ENCODE results near the gene OPHN1.
"Not testable (repeated sequence)": the region's sequence is repeated elsewhere in the genome, so short reads cannot be mapped to it uniquely, and the experiment has no call there.

The OPHN1 gene

DNA sequence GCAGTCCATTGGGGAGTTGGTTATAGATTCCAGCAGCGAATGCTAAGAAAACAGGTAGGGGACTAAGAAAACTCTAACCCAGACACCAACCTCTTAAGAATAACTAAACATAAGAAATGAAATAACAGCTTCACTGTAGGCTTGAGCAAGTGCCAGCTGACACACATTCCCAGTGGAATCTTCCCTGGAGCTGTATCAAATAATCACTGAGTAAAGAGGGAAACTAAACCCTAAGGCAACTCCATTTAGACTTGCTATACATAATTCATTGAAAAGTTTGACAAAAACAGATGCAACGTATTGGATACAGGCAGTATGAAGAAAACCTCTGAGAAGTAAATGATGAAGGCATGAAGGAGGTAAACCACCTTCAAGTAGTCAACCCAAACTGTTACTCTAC is 293.5 kb downstream of the OPHN1 start:
- DNase-seq = no peak

DNA sequence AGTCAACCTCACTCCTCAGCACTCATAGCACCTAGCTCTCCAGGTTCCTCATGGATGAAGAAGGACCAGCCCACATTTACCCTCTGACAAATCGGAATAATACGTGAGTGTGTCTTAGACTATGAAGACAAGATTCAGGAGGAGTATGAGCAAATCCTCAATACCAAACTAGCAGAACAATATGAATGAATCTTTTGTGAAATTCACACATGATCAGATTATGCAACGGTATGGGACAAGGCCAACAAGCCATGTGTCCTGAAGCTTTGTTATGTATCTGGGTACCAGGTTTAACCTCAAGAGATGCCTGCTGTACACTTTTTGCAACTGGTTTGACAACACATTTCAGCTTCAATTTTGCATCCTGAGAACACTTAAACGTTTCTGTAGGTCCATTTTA is 300.1 kb downstream of the OPHN1 start:
- DNase-seq = no peak

DNA sequence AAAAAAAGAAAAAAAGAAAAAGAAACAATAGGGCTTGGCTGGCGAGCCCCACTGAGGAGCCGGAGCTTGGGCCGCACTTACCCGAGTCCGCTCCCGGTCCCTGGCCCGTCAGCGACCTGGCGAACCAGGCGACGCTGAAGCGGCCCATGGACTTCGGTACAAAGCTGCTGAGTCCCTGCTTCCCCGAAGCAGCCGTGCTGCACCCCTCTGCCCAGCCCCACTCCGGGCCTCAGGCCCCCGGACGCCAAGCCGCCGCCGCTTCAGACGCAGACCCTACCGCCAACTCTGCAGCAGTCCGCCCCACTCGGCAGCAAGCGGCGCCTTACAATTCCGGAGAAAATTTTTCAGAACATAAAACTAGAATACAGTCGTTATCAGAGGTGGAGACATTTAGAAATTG is 300.5 kb downstream of the OPHN1 start:
- DNase-seq = no peak

DNA sequence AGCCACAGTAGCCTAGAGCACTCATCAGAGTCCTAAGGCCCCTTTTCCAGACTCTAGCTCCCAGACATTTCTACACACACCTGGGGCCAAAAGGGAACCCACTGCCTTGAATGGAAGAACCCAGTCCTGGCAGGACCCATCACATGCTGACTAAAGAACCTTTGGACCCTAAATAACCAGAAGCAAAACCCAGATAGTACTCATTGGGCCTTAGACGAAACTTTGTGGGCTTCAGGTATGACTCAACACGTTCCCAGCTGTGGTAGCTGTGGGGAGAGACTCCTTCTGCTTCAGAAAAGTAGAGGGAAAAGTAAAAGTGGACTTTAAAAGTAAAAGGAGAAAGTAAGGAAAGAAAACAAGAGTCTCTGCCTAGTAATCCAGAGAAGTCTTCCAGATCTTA is 311.5 kb downstream of the OPHN1 start:
- no peak for DNase-seq

DNA sequence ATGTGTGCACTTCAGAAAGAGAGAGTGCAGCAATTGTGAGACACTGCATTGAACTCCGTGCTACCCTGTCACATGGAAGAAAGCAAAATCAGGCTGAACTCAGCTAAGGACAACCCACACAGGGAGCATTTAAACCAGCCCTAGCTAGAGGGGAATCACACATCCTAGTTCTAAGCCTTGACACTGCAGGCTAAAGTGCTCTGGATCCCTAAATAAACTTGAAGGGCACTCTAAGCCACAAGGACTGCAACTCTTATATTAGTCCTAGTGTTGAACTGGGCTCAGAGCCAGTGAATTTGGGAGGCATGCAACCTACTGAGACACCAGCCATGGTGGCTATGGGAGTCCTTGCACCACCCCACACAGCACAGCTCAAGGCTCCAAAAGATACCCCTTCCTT is 311.9 kb downstream of the OPHN1 start:
- DNase-seq = no peak

DNA sequence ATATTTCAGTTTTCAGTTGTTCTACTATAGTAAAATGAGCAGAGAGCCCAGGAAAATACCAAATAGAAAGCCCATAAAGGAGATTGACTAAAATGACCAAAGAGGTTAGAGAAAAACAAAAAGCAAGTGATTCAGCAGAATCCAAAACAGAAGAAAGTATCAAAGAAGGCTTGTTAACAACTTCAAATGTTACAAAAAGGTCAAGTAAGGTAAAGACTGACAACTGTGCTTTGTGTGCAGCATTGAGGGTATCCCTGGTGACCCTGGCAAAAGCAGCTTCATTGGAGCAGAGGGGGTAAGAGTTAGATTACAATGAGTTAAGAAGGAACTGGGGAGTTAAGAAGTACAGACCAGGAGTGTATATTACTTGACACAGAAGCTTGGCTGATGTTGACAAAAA is 317.9 kb downstream of the OPHN1 start:
- DNase-seq = no peak

DNA sequence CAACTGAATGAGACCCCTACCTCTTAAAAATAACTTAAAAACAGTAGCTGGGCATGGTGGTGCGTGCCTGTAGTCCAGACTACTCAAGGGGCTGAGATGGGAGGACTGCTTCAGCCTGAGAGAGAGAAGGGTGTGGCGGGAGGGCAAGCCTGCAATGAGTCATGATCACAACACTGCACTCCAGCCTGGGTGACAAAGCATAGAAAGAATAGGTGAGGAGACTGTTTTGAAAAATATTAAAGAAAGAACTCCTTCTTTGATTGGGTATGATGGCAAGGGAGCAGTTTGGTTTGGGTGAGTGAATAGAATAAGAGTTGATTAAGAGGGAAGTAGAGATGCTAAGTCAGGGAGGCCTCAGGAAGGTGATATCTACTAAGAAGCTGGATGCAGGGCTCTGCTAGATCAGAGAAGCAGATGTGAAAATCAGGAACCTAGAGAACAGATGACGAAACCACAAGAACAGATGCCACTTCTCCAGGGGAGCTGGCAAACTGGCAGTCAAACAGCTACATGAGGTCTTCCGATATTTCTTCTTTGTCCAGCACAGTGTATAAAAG is 318.6 kb downstream of the OPHN1 start:
- DNase-seq = no peak

DNA sequence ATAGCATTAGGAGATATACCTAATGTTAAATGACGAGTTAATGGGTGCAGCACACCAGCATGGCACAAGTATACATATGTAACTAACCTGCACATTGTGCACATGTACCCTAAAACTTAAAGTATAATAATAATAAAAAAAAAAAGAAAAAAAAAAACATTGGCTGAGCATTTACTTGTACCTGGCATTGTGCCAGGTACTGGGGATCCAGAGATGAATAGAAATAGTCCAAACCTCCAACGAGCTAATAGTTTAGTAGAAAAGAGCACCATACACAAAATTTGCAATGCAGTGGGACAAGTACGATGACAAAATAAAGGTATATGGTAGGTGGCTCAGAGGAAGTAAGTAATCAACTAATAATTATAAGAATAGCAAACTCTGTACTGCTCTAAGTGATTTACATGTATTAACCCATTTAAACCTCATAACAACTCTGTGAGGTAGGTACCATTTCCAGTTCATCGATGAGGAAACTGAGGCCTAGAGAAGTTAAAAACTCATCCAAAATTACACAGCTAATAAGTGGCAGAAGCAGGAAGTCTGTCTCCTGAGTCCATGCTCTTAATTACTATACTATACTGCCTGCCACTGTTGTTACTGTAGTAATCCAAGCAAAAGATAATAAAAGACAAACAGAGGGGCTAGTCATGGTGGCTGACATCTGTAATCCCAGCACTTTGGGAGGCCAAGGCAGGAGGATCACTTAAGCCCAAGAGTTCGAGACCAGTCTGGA is 319.3 kb downstream of the OPHN1 start:
- DNase-seq = no peak

DNA sequence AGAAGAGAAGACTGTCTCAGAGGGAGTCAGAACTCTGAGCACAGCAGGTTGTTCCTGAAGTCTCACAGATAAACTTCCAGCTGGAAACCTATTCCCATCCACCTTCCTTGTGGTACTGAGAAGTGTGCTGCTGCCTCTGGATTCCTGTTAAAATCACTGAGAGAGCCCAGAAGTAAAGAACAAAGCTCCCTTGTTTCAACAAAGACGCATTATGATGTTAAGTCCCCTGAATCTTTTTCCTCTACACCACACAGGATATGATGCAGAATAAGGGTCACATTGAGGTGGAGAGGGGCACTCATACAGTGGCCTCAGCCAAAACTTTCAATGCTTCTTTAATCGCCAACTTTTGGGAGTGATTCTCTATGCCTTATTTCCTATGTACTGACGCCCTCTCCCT is 321.0 kb downstream of the OPHN1 start:
- DNase-seq = no peak

DNA sequence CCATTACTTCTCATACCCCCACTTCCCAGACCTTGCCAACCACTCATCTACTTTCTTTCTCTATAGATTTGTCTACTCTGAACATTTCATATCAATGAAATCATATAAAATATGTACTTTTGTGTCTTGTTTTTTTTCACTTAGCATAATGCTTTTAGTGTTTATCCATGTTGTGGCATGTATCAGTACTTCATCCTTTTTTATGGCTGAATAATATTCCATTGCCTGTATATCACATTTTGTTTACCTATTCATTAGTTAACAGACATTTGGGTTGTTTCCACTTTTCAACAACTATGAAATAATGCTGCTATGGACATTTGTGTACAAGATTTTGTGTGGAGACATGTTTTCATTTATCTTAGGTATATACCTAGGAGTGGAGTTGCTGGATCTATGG is 324.1 kb downstream of the OPHN1 start:
- no peak for DNase-seq

DNA sequence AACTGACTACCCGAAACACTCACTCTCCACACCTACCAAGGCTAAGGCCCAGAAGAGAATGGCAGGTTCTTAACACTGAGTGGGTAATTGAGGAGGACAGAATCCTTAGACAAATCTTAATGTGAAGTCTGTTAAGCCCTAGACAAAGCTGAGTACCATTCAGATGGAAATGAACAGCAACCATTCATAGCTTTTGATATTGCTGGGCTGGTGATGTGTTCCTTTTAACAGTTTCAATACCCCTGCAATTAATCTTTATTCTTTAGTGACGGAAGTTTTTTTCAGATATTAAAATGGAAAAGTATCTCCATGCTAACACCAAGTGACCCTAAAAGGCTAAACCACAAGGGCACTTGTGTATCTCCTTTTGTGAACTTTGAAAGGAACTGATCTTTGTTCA is 334.9 kb downstream of the OPHN1 start:
- no peak for DNase-seq

DNA sequence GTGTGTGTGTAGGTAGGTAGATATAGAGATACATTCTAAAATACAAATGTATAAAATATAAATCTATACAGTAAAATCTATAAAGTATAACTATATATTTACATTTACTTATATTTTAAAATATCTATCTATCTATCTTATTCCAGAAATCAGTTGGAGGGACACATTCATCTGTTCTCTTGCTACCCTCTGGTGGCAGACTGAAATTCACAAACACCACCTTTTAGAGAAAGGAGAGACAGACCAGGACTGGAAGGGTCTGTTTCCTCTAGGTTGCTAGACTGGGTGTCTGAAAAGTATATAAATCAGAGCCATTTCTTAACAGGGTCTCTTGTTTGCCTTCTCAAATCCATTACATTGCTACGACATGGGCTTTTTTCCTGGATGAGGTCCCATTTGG is 343.0 kb downstream of the OPHN1 start:
- no peak for DNase-seq

DNA sequence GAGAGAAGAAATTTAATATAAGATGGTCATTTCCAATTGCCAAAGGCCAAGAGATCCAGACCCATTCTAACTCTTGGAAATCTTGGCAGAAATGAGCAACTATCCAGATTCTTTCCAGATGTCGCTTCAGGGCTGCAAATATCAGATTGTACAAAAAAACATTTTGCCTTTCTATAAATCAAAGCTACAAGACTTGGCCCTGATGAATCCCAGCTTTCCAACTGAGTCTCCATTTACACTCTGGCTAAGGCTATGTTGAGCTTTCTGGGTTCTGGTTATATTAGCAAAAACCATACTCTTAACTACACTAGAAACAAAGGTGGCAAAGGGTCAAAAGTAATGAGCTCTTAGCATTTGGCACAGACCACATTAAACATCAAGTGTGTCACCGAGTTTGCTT is 345.8 kb downstream of the OPHN1 start:
- no peak for DNase-seq

DNA sequence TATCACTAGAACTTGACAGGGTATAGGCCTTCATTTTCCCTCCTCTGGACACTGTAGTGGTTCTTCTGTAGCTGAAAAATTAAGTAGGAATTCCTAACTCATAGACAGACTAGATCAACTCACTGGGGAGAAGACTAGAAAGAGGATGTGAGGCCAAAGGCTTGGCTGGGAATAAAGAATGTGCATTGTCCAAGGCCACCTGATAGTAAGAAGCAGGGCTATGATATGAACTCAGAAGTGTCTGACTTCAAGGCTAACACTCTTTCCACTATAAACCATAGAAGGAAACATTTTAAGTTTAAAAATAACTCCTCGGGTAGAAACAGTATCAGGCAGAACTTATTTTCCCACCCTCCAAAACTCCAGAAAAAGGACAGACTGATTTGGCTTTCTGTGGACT is 346.6 kb downstream of the OPHN1 start:
- DNase-seq = no peak

DNA sequence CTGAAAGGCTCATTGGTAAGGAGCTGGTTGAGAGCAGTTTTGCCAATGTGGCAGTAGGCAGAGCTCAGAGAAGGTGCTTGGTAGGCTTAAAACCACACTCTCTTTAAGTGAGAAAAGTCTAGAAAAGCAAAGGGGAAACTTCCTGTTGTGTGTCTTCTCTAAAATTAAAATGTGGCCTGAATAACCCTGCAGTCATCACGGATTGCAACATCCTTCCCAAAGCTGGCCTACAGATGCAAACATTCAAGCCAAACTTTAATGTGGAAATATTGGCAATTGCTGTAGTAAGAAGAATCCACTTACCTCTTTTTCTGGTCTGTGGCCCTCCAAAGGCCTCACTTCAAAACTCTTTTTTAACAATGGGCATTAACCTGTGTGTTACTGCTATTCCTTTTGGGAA is 348.5 kb downstream of the OPHN1 start:
- no peak for DNase-seq

DNA sequence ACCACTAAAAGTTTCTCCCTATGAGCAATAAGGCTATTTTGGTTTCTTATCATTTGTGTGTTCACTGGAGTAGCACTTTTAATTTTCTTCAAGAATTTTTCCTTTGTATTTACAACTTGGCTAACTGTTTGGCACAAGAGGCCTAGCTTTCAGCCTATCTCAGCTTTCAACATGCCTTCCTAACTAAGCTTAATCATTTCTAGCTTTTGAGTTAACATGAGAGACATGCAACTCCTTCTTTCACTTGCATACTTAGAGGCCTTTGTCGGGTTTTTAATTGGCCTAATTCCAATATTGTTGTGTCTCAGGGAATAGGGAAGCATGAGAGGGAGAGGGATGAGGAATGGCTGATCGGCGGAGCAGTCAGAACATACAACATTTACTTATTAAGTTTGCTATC is 349.8 kb downstream of the OPHN1 start:
- no peak for DNase-seq

DNA sequence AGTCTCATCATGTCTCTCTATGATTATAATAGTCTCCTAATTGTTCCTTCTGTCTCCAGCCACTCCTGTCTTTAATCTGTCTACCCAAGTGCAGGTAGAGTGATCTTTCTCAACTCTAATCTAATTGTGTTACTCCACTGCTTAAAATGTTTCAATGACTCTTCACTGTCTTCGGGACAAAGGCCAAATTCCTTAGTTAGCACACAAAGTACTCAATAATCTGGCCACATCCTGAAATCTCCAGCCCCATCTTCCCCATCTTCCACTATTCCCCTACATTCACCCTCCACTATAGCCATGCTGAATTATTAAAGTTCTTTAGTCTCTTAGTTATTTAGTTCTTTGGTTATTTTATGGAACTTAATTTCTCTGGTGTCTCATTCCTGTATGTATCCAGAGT is 353.3 kb downstream of the OPHN1 start:
- no peak for DNase-seq

DNA sequence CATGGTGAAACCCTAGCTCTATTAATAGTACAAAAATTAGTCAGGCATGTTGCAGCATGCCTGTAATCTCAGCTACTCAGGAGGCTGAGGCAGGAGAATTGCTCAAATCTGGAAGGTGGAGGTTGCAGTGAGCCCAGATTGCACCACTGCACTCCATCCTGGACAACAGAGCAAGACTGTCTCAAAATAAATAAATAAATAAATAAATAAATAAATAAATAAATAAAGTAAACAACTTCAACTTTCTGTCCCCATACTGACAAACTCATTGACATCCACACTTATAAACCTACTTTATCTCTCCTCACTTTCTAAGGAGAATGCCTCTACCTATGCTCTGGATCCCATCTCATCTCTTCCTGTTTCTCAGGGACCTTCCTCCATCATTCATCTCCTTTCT is 354.5 kb downstream of the OPHN1 start:
- DNase-seq = not testable (repeated sequence)

DNA sequence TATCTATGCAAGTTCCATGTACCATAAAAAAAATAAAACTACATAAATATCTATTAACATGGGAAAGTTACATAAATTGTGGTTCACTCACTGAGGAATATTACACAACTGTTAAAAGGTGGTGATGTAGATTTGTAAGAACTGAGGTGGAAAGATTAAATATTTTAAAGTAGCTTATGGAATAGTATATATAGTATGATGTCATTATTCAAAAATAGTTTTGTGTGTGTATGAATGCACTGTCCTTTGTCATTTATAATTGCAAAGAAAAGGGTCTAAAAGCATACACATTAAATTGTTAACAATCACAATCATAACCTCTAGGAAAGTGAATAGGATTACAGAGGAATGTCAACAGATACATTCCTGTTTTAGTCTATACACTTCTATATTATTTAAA is 355.9 kb downstream of the OPHN1 start:
- DNase-seq = no peak

DNA sequence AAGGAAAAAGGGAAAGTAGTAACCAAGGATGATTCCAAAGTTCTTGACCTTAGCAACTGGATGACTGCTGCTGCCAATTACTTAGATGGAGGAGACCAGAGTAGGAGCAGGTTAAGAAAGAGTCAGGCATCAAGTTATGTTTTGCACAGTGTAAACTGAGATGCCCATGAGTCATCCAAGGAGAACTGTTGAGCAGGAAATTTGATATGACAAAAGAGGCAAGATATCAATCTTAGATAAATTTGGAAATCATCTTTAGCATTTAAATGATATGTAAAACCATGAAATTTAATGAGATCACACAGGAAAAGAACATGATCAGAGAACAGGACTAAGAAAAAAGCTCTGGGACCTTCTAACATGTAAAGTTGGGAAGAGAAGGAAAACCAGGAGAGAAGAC is 361.3 kb downstream of the OPHN1 start:
- no peak for DNase-seq

DNA sequence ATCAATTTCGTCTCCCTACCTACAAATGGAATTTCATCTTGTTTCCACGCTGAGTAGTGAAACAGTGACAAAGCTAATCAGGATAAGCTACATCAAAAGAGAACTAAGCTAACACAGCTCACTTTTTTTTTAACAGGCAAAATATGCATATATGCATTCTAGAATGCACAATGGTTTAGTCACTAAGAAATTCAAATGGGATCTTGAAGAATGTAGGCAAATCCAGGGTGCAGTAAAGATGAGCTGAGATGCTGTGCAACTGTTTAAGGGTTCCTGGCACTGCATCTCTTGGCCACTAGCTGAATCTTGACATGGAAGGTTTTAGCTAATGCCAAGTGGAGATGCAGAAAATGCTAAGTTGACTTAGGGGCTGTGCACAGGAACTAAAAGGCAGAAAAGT is 363.2 kb downstream of the OPHN1 start:
- DNase-seq = not testable (repeated sequence)

DNA sequence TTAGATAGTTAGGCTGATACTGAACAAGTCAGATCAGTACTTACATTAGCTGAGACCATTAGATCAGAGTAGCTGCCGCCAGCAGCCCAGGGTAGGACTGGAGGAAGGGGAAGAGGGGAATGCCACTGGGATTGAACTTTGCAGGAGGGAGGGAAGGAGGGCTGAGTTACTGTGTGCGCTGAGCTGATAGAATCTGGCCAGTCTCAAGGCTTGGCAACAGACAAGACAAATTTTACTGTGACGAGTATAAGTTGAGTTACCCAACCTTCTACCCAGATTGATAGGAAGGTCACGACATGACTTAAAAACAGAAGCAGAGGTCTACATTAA is 372.1 kb downstream of the OPHN1 start:
- DNase-seq = no peak

DNA sequence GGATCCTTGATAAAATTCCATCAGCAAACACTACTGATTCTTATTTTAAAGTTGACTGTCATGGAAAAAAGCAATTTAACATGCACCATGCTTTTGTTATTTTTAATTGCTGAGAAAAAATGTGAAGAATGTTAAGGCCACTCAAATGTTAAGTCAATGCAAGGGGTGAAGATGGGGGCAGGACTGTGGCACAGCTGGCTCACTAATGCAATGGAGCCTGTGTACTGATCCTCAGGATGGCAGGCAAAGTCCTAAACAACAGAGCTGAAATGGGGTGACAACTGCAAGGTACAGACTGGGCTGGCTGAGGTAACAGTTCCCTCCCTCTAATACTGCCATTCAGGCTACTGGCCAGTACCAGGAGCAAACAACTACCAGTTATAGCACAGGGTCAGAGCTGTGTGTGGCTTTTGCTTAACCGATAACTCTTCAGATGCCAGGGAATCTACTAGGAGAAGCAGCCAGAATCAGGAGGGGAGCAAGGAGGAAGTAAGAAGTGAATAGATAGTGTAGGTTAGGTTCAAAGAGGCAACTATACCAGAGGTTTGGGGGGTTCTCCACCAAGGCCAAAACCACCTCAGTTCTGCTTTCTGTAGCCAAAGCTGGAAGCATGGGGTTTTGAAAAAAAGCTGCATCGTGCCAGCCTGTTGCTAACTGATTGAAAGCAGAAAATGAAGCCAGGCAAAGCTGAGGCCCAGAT is 372.6 kb downstream of the OPHN1 start:
- DNase-seq = no peak

DNA sequence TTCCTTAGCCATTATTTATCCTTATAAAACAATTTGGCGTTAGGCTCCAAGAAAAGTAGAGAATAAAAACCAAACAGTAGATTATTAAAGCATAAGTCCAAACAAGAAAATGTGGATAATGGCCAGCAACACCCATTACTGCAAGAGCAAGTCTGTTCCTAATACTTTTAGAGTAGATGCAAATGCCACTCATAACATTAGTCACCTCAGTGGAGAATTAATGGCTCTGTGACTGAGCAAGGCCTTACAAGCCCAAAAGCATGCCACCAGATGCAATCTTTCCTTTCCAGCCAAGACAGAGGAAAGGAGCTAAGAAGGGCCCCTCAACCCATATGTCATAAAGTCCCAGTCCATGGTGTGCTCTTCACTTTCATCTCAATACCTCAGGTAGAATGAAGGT is 373.8 kb downstream of the OPHN1 start:
- no peak for DNase-seq

DNA sequence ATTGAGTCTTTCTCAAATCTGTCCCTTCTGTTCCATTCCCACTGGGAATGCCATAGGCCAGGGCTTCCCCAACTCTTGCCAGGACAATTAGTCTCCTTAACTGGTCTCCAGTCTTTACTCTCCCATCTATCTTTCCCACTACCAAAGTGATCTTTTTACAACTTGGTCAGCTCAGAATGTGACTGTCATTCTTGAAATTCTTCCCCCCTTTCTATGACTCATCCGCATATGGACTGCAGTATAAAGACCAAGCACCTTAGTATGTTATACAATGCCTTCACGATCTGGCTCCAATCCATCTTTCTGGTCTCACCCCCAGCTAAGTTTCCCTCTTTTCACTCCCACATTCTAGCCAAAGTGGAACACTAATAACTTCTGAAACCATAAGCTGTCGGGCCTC is 383.8 kb downstream of the OPHN1 start:
- DNase-seq = no peak

All from CD4-positive, alpha-beta T cell treated with Interleukin-12 subunit alpha and Interleukin-12 subunit beta, for 1 hour (primary cell).